ENCODE measurements around the gene ACYP2.
"Not testable (repeated sequence)": the region's sequence is repeated elsewhere in the genome, so short reads cannot be mapped to it uniquely, and the experiment has no call there.

The ACYP2 gene

DNA sequence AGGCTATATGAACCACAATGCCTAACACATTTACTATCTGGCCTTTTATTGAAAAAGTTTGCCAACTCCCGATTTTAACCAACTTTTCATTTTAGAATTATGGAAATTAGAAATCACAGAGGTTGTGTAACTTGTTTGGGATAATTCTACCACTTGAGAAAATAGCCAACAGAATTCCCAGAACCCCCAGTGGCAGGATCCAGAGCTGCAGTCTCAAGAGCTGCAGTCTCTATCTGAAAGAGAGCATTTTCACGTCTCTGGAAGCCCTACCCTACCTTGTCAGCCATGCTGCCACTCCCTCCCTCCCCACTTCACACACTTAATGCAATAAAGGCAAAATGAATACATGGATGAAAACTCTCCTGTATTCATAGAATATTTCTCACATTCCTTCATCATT is 164.0 kb downstream of the ACYP2 start:
- no peak for DNase-seq

DNA sequence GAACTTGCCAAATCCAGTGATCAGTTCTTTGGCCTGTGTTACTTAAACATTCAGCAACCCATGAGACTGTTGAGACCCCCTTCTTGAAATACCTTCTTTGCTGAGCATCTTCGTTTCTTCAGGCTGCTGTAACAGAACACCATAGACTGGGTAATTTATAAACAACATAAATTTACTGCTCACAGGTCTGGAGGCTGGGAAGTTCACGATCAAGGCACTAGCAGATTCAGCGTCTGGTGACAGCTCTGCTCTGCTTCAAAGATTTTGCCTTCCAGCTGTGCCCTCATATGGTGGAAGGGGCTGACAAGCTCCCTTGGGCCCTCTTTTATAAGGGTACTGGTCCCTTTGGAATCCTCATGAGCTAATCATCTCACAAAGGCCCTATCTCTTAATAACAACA is 169.4 kb downstream of the ACYP2 start:
- no peak for DNase-seq

DNA sequence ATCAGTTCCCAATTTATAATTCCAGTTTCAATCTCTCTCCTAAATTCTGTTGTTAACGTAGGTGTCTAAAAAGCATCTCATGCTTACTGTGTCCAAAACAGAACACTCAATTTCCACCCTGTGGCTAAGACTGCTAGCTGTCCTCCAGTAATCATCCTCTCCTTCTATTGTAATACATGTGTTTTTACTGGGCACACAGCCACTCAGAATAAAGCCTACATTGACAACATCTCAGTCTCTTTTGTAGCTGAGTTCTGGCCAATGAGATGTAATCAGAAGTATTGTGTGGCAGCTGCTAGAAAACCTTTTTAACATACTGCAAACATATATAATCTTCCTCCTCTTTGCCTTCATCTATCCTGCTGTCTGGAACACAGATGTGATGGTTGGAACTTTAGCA is 170.0 kb downstream of the ACYP2 start:
- no peak for DNase-seq

DNA sequence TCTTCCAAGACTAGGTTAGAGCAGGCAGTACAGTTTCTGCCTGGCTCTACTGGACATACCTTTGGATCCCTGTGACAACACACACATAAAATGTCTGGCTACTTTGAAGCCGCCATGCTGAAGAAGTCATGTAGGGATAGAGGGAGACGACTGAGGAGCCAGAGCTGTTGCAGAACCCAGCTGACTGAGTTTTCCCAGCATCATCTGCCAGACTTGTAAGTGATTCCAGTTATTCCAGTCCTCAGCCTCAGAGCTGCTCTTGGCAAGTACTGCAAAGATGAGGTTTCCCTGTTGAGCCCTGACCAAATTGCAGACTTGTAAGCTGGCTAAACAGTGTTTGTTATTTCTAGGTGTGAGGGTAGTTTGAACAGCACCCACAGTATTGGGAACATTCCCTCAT is 172.1 kb downstream of the ACYP2 start:
- DNase-seq, result no peak

DNA sequence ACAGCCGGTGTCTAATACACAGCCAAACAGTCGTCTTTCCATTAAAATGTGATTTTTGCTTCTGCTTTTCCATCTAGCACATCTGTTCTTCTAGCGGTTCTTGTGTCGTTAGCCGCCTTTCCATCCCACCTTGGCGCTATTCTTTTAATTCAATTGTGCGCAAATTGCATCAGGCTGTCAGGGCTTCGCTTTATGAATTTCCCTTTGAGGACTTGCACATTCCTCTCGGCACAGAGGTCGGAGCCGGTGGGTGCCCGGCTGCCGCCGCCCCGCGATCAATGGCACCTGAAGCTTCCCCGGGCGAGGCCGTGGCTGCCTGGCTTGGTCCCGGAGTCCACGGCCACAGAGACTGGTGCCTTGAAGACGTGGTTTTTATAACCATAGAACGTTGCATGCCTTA is 174.5 kb downstream of the ACYP2 start:
- DNase-seq, result no peak

DNA sequence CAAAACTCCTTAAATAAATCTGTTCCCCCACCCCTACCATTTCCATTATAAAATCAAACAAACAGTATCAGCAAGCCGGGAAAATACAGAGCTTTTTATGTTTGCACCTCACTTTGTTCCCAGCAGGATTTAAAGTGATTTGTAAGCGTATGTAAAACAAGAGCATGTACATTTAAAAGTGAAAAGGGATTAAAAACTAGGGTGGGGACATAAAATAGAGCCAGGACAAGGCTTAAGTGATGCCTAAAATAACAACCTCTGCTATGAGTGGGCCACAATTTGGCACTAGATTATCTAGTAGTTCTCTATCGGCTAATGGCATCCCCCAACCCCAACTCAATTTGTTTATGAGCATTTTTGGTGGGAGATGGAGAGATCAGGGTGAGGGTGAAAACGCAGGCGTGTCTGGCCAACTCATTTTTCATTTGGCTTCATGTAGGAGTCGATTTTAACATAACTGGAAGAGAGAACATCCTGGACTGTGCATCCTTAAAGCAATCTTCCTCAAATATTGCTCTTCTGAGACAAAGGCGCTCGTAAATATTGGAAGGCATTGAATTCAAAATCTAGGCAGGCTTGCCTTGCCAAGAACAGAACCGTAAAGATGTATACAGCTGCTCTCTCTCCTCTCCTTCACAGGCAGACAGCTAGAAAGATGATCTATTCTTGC is 175.1 kb downstream of the ACYP2 start:
- DNase-seq, result no peak

DNA sequence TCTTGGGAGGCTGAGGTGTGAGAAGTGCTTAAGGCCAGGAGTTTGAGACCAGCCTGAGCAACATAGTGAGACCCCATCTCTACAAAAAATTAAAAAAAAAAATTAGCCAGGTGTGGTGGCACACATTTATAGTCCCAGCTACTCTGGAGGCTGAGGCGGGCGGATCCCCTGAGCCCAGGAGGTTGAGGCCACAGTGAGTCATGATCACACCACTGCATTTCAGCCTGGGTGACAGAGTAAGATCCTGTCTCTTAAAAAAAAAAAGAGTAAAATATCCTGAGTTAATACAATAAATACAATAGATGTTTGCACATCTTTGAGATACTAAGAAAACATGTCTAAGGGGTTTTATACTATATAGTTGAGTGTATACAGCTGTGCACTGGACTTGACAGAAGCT is 179.2 kb downstream of the ACYP2 start:
- DNase-seq, result not testable (repeated sequence)

DNA sequence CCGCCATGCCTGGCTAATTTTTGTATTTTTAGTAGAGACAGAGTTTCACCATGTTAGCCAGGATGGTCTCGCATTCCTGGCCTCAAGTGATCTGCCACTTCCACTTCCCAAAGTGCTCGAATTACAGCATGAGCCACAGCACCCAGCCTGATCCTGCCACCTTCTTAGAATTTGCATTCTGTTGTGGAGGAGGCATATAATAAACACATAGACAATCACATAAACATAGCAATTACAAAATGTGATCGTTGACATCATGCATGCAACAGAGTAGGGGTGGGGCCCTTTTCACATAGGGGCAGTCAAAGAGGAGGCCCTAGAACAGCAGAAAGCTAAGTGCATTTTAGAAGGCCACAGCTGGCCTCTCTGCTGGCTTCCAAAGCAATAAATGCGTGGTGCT is 180.5 kb downstream of the ACYP2 start:
- DNase-seq, result no peak

DNA sequence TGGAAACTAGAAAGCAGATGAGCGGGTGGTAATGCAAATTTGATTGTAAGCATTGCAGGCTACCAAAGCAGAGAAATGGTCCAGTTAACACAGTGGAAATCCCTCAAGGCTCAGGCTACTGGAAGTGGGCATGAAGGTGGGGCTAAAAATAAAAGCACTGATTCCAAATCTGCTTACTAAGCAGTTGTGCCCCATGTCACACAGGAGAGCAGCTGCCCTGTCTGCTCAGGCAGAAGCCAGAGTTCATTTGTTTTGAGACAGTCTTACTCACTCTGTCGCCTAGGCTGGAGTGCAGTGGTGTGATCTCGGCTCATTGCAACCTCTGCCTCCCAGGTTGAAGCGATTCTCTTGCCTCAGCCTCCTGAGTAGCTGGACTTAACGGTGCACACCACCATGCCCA is 183.1 kb downstream of the ACYP2 start:
- no peak for DNase-seq

DNA sequence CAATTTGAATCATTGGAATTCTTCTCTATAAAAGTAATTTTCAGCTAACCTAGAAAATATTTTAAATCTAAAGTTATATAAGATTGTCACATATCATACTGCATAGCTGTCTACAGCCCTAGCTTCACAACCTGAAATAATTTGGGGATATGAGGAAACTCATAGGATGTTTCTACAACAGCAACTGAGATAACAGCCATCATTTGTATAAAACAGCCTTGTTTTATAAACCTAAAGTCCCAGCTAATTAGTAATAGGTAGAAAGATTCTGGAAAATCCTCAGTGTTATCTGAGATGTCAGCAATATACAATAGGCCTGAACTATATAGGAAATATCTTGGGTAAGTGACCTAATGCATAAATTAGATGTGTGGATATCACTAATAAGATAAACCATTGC is 188.2 kb downstream of the ACYP2 start:
- DNase-seq, result no peak

DNA sequence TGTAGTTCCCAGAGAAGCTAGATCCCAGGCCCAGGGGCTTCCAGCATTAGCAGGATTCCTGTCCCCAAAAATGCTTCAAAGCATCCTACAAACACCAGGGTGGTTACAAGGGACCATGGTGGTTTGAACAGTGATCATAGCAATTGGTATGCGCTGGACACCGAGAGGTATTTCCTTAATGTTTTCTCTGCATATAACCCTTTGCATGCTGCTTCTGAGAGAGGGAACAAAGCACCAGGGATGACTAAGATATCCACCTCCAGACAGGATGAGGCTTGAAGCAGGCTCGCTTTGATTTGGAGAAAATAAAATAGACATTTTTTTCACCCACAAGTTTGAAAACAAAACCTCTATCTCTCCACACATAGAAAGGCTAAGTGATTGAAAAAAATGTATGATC is 191.1 kb downstream of the ACYP2 start:
- no peak for DNase-seq

DNA sequence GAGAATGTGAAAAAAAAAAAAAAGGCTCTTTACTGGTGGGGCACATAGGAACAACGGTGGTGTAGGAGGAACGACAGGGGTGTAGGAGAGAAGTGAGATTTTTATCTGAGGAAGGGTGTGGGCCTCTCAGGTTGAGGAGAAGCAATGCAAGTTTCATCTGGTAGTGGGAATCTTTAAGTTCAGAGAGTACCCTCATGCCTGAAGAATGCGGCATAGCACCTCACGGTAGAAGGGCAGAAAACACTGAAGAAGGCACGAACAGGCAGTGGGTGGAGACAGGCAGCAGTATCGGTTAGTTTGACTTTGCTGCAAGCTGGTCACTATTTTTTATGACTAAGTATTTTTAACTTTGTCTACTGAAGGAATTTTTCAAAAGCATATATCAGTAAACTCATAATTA is 192.8 kb downstream of the ACYP2 start:
- DNase-seq, result no peak

DNA sequence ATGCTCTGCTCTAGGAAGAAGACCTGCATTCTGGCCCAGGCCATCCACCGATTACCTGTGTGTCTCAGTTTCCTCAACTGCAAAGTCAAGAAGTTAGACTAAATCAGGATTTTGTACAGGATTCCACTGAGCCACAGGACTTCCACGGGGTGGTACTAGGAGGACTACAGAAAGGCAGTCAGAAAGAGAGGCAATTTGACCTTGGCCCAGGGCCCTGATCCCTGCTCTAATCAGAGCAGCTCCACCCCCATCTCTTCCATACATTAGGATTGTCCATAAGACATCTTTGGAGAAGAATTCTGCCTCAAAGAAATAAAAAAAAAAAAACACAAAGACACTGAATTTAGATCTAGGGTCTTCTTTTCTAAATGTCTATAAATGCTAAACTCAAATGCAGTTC is 193.4 kb downstream of the ACYP2 start:
- DNase-seq, result no peak

DNA sequence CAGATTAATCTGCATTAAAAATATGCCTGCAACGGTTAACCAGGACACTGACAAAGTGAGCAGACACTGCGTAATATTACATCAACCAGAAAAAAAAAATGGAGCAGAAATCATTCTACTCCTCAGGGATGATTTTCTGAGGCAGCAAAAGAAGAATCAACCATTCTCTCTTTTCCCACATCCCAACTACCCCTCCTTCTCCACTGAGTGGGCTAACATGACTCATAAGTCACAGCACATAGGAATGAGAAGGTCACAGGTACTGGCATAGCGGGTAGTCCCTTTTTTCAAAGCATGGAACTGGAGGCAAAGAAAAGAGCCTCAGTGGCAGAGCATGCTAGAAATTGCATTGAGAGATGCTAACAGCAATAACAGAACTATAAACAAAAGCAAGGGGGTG is 194.9 kb downstream of the ACYP2 start:
- no peak for DNase-seq

DNA sequence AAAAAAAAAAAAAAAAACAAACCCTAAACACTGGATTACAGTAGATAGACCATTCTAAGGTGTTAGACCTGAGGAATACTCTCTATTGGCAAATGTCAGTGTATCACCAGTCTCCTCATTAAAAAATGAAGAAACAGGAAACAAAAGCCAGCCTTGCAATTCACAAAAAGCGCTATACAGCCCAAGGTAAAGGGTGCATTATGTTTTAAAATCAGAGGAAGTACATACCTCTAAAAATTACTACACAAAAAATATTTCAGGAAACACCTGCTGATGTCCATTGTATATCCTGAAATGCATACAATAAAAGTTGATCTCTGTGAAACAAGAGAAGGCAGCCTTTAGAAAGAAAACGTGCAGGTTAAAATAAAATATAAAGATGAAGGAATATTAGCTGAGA is 195.5 kb downstream of the ACYP2 start:
- DNase-seq, result no peak

DNA sequence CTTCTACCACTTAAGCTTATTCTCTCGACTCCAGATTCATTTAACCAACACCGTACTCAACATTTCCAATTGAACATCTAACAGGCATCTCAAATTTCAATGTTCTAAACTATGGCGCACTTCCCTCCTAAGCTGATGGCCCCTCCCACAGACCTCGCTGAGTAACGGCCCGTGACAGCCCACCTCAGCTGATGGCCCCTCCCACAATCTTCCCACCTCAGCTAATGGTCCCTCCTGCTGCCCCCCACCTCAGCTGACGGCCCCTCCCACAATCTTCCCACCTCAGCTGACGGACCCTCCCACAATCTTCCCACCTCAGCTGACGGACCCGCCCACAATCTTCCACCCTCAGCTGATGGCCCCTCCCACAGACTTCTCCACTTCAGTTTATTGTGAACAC is 197.7 kb downstream of the ACYP2 start:
- no peak for DNase-seq

DNA sequence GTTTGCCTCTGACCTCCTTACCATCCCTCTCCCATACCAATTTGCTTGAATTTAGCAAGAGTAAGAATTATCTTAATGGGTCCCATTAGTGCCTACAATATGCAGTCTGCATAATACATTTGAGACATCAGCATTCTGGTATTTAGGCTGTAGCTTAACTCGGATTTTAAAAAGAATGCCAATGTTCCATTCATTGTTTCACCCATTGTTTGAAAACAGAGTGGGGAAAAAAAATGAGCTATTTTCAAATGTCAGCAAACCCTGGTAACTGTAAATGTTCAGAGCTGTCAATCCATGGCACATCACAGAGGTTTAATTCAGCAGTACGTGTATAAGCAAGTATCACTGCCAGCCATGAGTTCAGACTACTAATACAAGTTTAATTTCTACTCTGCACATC is 202.6 kb downstream of the ACYP2 start:
- DNase-seq, result no peak

DNA sequence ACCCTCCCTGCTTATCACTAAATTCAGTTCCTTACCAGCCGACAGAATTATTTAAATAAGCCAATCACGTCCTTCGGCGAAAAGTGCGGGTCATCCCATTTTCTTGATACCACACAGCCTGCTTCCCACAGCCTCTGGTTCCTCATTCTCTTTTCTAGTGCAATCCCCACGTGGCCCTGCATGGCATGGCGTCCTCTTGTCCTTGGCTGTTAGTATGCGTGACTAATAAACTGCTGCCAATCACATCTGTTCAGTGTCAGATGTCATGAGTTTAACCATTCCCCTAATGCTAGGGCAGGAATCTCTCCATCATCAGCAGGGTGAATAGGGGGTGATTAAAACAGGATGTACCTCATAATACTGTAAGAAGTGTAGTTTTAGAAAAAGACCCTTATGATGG is 203.4 kb downstream of the ACYP2 start:
- no peak for DNase-seq

DNA sequence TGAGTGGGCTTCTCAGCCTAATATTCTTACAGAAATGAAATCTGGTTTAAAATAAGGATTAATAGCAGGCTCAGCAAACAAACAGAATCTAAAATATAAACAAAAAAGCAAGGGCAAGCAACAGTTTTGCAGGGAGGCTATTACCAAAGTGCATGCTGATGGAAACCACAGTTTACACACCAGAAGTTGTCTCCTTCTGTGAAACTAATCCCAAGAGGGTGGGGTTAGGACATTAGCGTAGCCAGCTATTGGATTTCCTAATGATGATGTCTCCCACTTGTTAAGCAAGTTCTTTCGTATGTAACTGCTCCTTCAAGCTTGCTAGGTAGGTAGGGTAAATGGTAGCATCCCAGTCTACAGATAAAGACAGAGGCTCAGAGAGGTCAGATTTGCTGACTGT is 205.6 kb downstream of the ACYP2 start:
- DNase-seq, result no peak

DNA sequence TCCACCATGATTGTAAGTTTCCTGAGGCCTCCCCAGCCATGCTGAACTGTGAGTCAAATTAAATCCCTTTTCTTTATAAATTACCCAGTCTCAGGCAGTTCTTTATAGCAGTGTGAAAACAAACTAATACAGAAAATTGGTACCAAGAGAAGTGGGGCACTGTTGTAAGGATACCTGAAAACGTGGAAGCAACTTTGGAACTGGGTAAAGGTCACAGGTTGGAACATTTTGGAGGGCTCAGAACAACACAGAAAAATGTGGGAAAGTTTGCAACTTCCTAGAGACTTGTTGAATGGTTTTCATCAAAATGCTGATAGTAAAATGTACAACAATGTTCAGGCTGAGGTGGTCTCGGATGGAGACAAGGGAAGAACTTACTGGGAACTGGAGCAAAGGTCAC is 209.1 kb downstream of the ACYP2 start:
- not testable (repeated sequence) for DNase-seq

DNA sequence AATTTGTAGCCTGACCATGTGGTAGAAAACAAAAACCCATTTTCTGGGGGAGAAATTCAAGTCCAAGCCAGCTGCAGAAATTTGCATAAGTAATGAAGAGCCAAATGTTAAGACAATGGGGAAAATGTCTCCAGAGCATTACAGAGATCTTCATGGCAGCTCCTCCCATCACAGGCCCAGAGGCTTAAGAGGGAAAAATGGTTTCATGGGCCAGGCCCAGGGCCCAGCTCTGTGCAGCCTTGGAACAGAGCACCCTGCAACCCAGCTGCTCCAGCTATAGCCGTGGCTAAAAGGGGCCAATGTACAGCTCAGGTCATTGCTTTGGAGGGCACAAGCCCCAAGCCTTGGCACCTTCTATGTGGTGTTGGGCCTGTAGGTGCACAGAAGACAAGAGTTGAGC is 209.7 kb downstream of the ACYP2 start:
- no peak for DNase-seq

DNA sequence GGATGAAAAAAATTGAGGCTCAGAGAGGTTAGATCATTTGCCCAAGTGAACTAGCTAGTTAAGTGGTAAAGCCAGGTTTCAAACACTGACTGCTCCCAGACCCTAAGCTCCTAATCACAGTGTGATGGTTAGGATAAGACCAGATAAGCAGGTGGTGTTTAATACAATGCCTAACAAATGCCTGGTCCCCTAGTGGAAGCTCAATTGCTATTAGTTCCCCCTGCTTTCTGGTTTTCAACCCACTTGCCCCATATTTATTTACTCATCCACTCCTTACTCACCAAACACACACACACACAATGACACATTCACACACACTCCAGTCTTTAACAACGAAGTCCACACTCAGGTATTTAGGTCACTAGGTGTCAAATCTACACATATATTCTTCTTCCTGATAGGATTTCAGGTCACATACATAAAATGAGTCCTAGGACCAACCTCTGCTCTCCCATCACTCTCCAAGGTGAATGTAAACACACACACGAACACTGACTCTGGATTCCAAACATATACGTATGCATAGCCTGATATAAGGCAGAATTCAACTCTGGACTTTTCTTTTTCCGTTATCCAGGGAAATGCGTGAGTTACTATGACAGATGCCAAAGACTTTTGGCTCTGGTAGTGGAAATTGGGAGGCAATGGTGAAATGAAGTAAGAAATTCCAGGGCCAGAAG is 214.2 kb downstream of the ACYP2 start:
- no peak for DNase-seq

DNA sequence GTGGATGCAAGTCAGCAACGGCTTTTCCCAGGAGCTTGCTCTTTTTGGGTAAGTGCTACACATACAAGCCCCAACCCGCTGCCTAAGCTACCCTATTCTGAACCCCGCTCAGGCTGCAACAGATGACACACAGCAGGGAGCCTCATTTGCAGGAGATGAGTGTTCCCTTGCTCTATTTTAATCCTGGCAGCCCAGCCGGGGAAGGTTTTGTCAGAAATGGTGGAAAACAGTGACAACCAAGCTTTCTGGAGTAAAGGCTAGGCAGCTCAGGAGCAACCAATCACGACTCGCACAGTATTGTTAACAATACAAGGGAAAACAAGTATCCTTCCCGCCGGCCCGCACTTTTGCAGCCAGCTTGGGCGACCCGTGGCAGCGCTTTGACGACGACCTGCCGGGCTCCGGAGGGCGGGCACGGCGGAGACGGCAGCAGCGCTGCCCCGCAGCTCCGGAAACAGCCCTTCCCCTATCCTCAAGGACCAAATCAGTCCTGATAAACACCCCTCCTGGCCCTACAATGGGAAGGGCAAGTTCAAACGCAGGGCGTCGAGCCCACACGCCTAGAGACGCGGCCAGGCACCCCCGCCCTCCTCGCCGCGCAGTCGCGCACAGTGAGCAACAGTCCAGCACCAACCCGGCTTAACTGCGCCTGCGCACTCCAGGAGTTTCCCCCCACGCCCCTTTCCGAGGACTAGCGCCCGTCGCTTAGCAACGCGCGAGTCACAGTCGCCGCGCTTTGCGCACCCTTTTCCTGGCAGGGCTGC is 214.9 kb downstream of the ACYP2 start:
- peak; percentile 46 to 75 (median 58) for DNase-seq
